Ishikawa (cell line): ENCODE measurements around the gene LPAR1.

ENCODE experiments used
- RAD21 ChIP-seq: IDR thresholded peaks from 2 replicates; pipeline ENCODE4 v1.6.1; 2012; ENCODE audit warnings: low read depth
- REST ChIP-seq: IDR thresholded peaks from 2 replicates; pipeline ENCODE4 v1.6.1; 2012; ENCODE audit warnings: low read depth, mild to moderate bottlenecking
- TAF1 ChIP-seq: IDR thresholded peaks from 2 replicates; pipeline ENCODE4 v1.6.1; 2012; ENCODE audit warnings: low read depth, mild to moderate bottlenecking
- TEAD4 ChIP-seq: IDR thresholded peaks from 2 replicates; pipeline ENCODE4 v1.6.1; 2012

- TF ChIP-seq TEAD4 (no peak), RAD21 (no peak), REST (no peak), TAF1 (no peak)
These were observed 43.5 kb downstream of the LPAR1 start for GRCh38 chr9:110994771-110995241.
